ENCODE results near the gene NT5C2. TPM values are rescaled to one million over a fixed set of nuclear protein-coding genes. Genes with fewer than 3 reads are reported as not detected.

NT5C2 gene
- polyA plus RNA-seq, 1 of the 3 experiments (the other 2 are of a cell fraction): 29.6 TPM

DNA sequence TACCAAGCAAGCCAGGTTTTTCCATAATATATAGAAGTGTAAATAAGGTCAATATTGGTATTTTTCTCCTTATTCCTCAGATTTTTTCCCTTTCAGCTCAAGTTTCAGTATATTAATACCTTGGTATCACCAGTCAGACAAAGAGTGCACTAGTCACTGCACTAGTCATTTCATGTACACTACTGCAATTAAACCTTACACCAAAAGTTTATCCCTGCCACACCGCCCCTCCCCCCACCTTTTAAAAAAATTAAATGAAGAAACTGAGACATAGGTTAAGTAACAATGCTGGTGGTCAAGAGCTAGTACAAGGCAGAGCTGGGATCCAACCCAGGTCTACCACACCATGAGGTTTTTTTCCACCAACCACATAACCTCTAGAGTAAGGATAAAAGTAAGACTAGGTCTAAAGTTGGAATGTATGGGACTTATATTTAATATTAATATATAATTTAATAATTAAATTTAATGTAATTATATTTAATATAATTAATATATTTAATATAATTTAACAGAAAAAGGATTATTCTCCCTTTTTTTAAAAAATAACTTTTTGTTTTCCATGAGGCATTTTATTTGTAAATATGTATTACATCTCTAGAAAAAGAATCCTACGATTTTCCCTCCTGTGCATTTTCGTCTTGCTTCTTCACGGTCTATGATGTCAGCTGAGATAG, 68.5 kb downstream of the NT5C2 start:
- Histone ChIP-seq H3K9ac (no peak overlapping the region), H3K9me3 (no peaks in the 10 kb centered on the region), H3K79me2 (ENCODE audit: insufficient read depth) (peaks cover 21% of the 10 kb centered on the region), H3K4me1 (ENCODE audit: control insufficient read depth in 1 of 2, insufficient read depth in 2 of 2, low read depth in 1 of 2, low read length in 1 of 2) (peaks cover 3 to 6% of the 10 kb centered on the region in 2 experiments; a peak in 3 of 4 replicates), H2AFZ (ENCODE audit: low read depth) (no peak overlapping the region), H4K20me1 (ENCODE audit: insufficient read depth) (peaks cover 14% of the 10 kb centered on the region), H3K36me3 (replicated peaks in 1 of 2; ENCODE audit: control insufficient read depth in 1 of 2, insufficient read depth in 2 of 2, low read length in 1 of 2) (peaks cover 6 to 32% of the 10 kb centered on the region in 2 experiments), H3K9me2 (no peaks in the 10 kb centered on the region), H3K4me3 (ENCODE audit: low read depth in 2 of 2, low read length in 1 of 2) (no peak overlapping the region), H3K4me2 (no peak overlapping the region), H3K27me3 (ENCODE audit: insufficient read depth) (no peaks in the 10 kb centered on the region), H3F3A (replicated peaks; ENCODE audit: insufficient read depth) (no peaks in the 10 kb centered on the region), H3K27ac (ENCODE audit: low read depth in 2 of 2, low read length in 1 of 2) (no peak overlapping the region)
- POLR2A ChIA-PET: no interaction called here
- DNase-seq: no peak
- CTCF ChIA-PET: interaction anchor here (1.0 kb wide), 1 partner anchor 13 kb away, joined by 4 read pairs; no protein-coding TSS in a partner anchor
- WGBS (ENCODE audit: low lambda C conversion rate): 95% methylated on average over 4 of the region's 4 CpGs
- no peak for TF ChIP-seq TCF12 (IDR thresholded peaks at IDR 0.05)
- no peak for TF ChIP-seq SIN3A (IDR thresholded peaks at IDR 0.05; ENCODE audit: borderline replicate concordance, low read depth, low read length)
- no peak for TF ChIP-seq RCOR1 (IDR thresholded peaks at IDR 0.05; ENCODE audit: low read length)
- no peak for TF ChIP-seq USF2 (IDR thresholded peaks at IDR 0.05; ENCODE audit: borderline replicate concordance, low read depth, low read length)
- TF ChIP-seq FOXJ3 (CRISPR knock-in tag; IDR thresholded peaks at IDR 0.05): no peak
- TF ChIP-seq EP300 (IDR thresholded peaks at IDR 0.05; ENCODE audit: borderline replicate concordance in 1 of 2, low read depth in 1 of 2, low read length in 1 of 2): no peak
- no peak for TF ChIP-seq TAF1 (IDR thresholded peaks at IDR 0.05; ENCODE audit: borderline replicate concordance, low read depth, low read length)
- no peak for TF ChIP-seq USF1 (IDR thresholded peaks at IDR 0.05; ENCODE audit: borderline replicate concordance, low read depth)
- TF ChIP-seq, protein P1, sequence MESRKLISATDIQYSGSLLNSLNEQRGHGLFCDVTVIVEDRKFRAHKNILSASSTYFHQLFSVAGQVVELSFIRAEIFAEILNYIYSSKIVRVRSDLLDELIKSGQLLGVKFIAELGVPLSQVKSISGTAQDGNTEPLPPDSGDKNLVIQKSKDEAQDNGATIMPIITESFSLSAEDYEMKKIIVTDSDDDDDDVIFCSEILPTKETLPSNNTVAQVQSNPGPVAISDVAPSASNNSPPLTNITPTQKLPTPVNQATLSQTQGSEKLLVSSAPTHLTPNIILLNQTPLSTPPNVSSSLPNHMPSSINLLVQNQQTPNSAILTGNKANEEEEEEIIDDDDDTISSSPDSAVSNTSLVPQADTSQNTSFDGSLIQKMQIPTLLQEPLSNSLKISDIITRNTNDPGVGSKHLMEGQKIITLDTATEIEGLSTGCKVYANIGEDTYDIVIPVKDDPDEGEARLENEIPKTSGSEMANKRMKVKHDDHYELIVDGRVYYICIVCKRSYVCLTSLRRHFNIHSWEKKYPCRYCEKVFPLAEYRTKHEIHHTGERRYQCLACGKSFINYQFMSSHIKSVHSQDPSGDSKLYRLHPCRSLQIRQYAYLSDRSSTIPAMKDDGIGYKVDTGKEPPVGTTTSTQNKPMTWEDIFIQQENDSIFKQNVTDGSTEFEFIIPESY (IDR thresholded peaks at IDR 0.05; ENCODE audit: borderline replicate concordance, low read depth): no peak
- no peak for TF ChIP-seq MXI1 (IDR thresholded peaks at IDR 0.05; ENCODE audit: low read depth, low read length)

- peaks cover 3 to 6% of the 10 kb centered on the region in 2 experiments; a peak in 3 of 4 replicates for H3K4me1 ChIP-seq (ENCODE audit: control insufficient read depth in 1 of 2, insufficient read depth in 2 of 2, low read depth in 1 of 2, low read length in 1 of 2)
- no peak overlapping the region for H3K9ac ChIP-seq
- peaks cover 29% of the 10 kb centered on the region for H3K79me2 ChIP-seq (ENCODE audit: insufficient read depth)
- no peak overlapping the region for H2AFZ ChIP-seq (ENCODE audit: low read depth)
- no peaks in the 10 kb centered on the region for H3F3A ChIP-seq (replicated peaks; ENCODE audit: insufficient read depth)
- H4K20me1 ChIP-seq (ENCODE audit: insufficient read depth): peaks cover 14% of the 10 kb centered on the region
- H3K9me3 ChIP-seq: no peaks in the 10 kb centered on the region
- WGBS (ENCODE audit: low lambda C conversion rate): 84% methylated on average over 7 of the region's 7 CpGs
- H3K4me3 ChIP-seq (ENCODE audit: low read depth in 2 of 2, low read length in 1 of 2): no peak overlapping the region
- POLR2A ChIA-PET: no interaction called here
- DNase-seq: no peak
- CTCF ChIA-PET: interaction anchor here (1.0 to 1.6 kb wide), 3 partner anchors 12 to 19 kb away, joined by 3 to 5 read pairs (median 4); no protein-coding TSS in a partner anchor
- H3K9me2 ChIP-seq: no peaks in the 10 kb centered on the region
- peaks cover 6 to 32% of the 10 kb centered on the region in 2 experiments for H3K36me3 ChIP-seq (replicated peaks in 1 of 2; ENCODE audit: control insufficient read depth in 1 of 2, insufficient read depth in 2 of 2, low read length in 1 of 2)
- no peak overlapping the region for H3K4me2 ChIP-seq
- no peak overlapping the region for H3K27ac ChIP-seq (ENCODE audit: low read depth in 2 of 2, low read length in 1 of 2)
- no peaks in the 10 kb centered on the region for H3K27me3 ChIP-seq (ENCODE audit: insufficient read depth)
- TF ChIP-seq, protein P2, sequence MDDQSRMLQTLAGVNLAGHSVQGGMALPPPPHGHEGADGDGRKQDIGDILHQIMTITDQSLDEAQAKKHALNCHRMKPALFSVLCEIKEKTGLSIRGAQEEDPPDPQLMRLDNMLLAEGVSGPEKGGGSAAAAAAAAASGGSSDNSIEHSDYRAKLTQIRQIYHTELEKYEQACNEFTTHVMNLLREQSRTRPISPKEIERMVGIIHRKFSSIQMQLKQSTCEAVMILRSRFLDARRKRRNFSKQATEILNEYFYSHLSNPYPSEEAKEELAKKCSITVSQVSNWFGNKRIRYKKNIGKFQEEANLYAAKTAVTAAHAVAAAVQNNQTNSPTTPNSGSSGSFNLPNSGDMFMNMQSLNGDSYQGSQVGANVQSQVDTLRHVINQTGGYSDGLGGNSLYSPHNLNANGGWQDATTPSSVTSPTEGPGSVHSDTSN (IDR thresholded peaks at IDR 0.05): no peak
- TF ChIP-seq NRF1 (IDR thresholded peaks at IDR 0.05; ENCODE audit: low read depth, low read length) (no peak), SIN3A (IDR thresholded peaks at IDR 0.05; ENCODE audit: borderline replicate concordance, low read depth, low read length) (no peak), SMC3 (IDR thresholded peaks at IDR 0.05; ENCODE audit: low read depth, low read length) (no peak), JUND (IDR thresholded peaks at IDR 0.05) (no peak), REST (IDR thresholded peaks at IDR 0.05; ENCODE audit: low read depth, low read length) (no peak), ELF1 (IDR thresholded peaks at IDR 0.05) (no peak), RCOR1 (IDR thresholded peaks at IDR 0.05; ENCODE audit: low read length) (no peak)
- TF ChIP-seq, protein P3, sequence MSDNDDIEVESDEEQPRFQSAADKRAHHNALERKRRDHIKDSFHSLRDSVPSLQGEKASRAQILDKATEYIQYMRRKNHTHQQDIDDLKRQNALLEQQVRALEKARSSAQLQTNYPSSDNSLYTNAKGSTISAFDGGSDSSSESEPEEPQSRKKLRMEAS (IDR thresholded peaks at IDR 0.05; ENCODE audit: low read depth): no peak
Measured at GRCh38 chr10:103123282-103124024, 69.6 kb downstream of the NT5C2 start.

Measured in SK-N-SH (cell line).